Measurements from ENCODE around the gene ERBB4.

ERBB4 gene

GRCh38 chr2:212361174-212361756, 177.3 kb downstream of the ERBB4 start:
- no peak overlapping the region for H3K27ac ChIP-seq
- no peak for TF ChIP-seq ZFX (IDR thresholded peaks at IDR 0.05; ENCODE audit: borderline replicate concordance)
- TF ChIP-seq, protein P1, sequence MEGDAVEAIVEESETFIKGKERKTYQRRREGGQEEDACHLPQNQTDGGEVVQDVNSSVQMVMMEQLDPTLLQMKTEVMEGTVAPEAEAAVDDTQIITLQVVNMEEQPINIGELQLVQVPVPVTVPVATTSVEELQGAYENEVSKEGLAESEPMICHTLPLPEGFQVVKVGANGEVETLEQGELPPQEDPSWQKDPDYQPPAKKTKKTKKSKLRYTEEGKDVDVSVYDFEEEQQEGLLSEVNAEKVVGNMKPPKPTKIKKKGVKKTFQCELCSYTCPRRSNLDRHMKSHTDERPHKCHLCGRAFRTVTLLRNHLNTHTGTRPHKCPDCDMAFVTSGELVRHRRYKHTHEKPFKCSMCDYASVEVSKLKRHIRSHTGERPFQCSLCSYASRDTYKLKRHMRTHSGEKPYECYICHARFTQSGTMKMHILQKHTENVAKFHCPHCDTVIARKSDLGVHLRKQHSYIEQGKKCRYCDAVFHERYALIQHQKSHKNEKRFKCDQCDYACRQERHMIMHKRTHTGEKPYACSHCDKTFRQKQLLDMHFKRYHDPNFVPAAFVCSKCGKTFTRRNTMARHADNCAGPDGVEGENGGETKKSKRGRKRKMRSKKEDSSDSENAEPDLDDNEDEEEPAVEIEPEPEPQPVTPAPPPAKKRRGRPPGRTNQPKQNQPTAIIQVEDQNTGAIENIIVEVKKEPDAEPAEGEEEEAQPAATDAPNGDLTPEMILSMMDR (IDR thresholded peaks at IDR 0.05): no peak

- no peak for TF ChIP-seq ZFX (IDR thresholded peaks at IDR 0.05; ENCODE audit: borderline replicate concordance)
- TF ChIP-seq, protein P1 (IDR thresholded peaks at IDR 0.05): no peak
- no peak overlapping the region for H3K27ac ChIP-seq
These were observed 178.5 kb downstream of the ERBB4 start for GRCh38 chr2:212360068-212360460.

GRCh38 chr2:212359425-212360067, 179.1 kb downstream of the ERBB4 start:
- TF ChIP-seq ZFX (IDR thresholded peaks at IDR 0.05; ENCODE audit: borderline replicate concordance): no peak
- H3K27ac ChIP-seq: no peak overlapping the region

DNA sequence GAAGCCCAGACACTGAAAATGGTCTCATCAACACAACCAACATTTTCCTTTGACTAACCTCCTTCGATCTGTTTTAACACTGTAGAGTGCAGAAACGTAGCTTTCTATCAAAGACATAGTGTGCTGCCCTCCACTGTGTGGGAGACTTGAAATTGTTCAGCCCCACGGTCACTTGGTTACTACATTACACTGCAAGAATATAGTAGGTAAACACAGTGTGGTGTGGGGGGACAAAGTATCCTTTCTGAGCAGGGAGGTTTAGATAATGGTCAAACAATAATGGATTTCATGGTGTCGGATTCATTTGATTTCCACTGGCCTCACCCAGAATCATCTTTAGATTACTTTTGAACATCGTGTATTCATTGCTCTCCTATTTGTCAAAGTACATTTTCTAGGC, 181.0 kb downstream of the ERBB4 start:
- TF ChIP-seq, protein P1 (IDR thresholded peaks at IDR 0.05): no peak
- no peak overlapping the region for H3K27ac ChIP-seq

- TF ChIP-seq ZFX (IDR thresholded peaks at IDR 0.05; ENCODE audit: borderline replicate concordance): no peak
- TF ChIP-seq, protein P1 (IDR thresholded peaks at IDR 0.05): no peak
These were observed 184.2 kb downstream of the ERBB4 start for GRCh38 chr2:212354382-212354781.

GRCh38 chr2:212348501-212348900, 190.1 kb downstream of the ERBB4 start:
- no peak overlapping the region for H3K27ac ChIP-seq
- TF ChIP-seq ZFX (IDR thresholded peaks at IDR 0.05; ENCODE audit: borderline replicate concordance): no peak
- TF ChIP-seq, protein P1 (IDR thresholded peaks at IDR 0.05): no peak

More at GRCh38 chr2:212354382-212354781, 184.2 kb downstream of the ERBB4 start:
- no peak overlapping the region for H3K27ac ChIP-seq

- TF ChIP-seq, protein P1 (IDR thresholded peaks at IDR 0.05): no peak
- no peak for TF ChIP-seq ZFX (IDR thresholded peaks at IDR 0.05; ENCODE audit: borderline replicate concordance)
- no peak overlapping the region for H3K27ac ChIP-seq
These were observed 191.7 kb downstream of the ERBB4 start for GRCh38 chr2:212346865-212347264.

Data from 22Rv1 (cell line).